ENCODE measurements around the gene DNAH5.

Gene DNAH5

DNA sequence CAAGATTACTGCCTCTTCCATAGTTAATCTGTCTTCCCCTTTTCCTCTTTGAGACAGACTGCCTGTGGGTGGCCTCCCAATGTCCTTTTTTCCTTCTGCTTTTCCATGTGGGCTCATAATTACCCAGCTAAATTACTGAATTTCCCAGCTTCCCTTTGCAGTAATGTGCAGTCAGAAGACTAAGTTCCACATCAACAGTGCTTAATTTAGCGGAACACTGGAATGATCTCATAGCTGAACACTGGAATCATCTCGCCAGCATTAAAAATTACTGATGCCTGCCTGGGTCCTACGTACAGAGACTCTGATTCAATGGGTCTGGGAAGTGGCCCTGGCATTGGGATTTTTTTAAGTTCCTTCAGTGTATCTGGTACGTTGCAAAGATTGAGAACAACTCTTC is 84.3 kb downstream of the DNAH5 start:
- Histone ChIP-seq H2AFZ (no peak overlapping the region), H3K27ac (no peak overlapping the region), H3K4me1 (no peaks in the 10 kb centered on the region), H3K9me3 (ENCODE audit: control insufficient read depth, low read length) (no peaks in the 10 kb centered on the region), H3K36me3 (ENCODE audit: control insufficient read depth, insufficient read depth, low read length) (no peaks in the 10 kb centered on the region), H3K27me3 (ENCODE audit: control insufficient read depth, insufficient read depth, low read length) (no peaks in the 10 kb centered on the region), H3K4me2 (ENCODE audit: low read length) (no peak overlapping the region), H3K79me2 (no peaks in the 10 kb centered on the region), H3K9ac (no peak overlapping the region), H3K4me3 (ENCODE audit: low read depth, low read length) (no peak overlapping the region)
- TF ChIP-seq, protein P1, sequence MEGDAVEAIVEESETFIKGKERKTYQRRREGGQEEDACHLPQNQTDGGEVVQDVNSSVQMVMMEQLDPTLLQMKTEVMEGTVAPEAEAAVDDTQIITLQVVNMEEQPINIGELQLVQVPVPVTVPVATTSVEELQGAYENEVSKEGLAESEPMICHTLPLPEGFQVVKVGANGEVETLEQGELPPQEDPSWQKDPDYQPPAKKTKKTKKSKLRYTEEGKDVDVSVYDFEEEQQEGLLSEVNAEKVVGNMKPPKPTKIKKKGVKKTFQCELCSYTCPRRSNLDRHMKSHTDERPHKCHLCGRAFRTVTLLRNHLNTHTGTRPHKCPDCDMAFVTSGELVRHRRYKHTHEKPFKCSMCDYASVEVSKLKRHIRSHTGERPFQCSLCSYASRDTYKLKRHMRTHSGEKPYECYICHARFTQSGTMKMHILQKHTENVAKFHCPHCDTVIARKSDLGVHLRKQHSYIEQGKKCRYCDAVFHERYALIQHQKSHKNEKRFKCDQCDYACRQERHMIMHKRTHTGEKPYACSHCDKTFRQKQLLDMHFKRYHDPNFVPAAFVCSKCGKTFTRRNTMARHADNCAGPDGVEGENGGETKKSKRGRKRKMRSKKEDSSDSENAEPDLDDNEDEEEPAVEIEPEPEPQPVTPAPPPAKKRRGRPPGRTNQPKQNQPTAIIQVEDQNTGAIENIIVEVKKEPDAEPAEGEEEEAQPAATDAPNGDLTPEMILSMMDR (IDR thresholded peaks at IDR 0.05), result no peak

GRCh38 chr5:13859270-13860065 is 85.0 kb downstream of the DNAH5 start:
- no peaks in the 10 kb centered on the region for H3K4me1 ChIP-seq
- no peak overlapping the region for H2AFZ ChIP-seq
- no peak overlapping the region for H3K4me3 ChIP-seq (ENCODE audit: low read depth, low read length)
- no peak overlapping the region for H3K9ac ChIP-seq
- H3K36me3 ChIP-seq (ENCODE audit: control insufficient read depth, insufficient read depth, low read length), result no peaks in the 10 kb centered on the region
- TF ChIP-seq, protein P1 (IDR thresholded peaks at IDR 0.05), result no peak
- H3K79me2 ChIP-seq, result no peaks in the 10 kb centered on the region
- H3K4me2 ChIP-seq (ENCODE audit: low read length), result no peak overlapping the region
- H3K27me3 ChIP-seq (ENCODE audit: control insufficient read depth, insufficient read depth, low read length), result no peaks in the 10 kb centered on the region
- no peak overlapping the region for H3K27ac ChIP-seq
- no peaks in the 10 kb centered on the region for H3K9me3 ChIP-seq (ENCODE audit: control insufficient read depth, low read length)

- H3K9me3 ChIP-seq (ENCODE audit: control insufficient read depth, low read length), result no peaks in the 10 kb centered on the region
- TF ChIP-seq, protein P1 (IDR thresholded peaks at IDR 0.05), result no peak
- H3K4me2 ChIP-seq (ENCODE audit: low read length), result no peak overlapping the region
- no peaks in the 10 kb centered on the region for H3K36me3 ChIP-seq (ENCODE audit: control insufficient read depth, insufficient read depth, low read length)
- no peak overlapping the region for H3K4me3 ChIP-seq (ENCODE audit: low read depth, low read length)
- no peaks in the 10 kb centered on the region for H3K79me2 ChIP-seq
- H3K27me3 ChIP-seq (ENCODE audit: control insufficient read depth, insufficient read depth, low read length), result no peaks in the 10 kb centered on the region
- H2AFZ ChIP-seq, result no peak overlapping the region
- no peaks in the 10 kb centered on the region for H3K4me1 ChIP-seq
- no peak overlapping the region for H3K9ac ChIP-seq
- no peak overlapping the region for H3K27ac ChIP-seq
Observed at GRCh38 chr5:13843175-13843846, 101.2 kb downstream of the DNAH5 start.

- Histone ChIP-seq H3K9ac (no peak overlapping the region), H3K27ac (no peak overlapping the region), H3K4me1 (no peaks in the 10 kb centered on the region), H3K4me3 (ENCODE audit: low read depth, low read length) (no peak overlapping the region), H2AFZ (no peak overlapping the region), H3K9me3 (ENCODE audit: control insufficient read depth, low read length) (no peaks in the 10 kb centered on the region), H3K79me2 (no peaks in the 10 kb centered on the region), H3K4me2 (ENCODE audit: low read length) (no peak overlapping the region), H3K36me3 (ENCODE audit: control insufficient read depth, insufficient read depth, low read length) (no peaks in the 10 kb centered on the region), H3K27me3 (ENCODE audit: control insufficient read depth, insufficient read depth, low read length) (no peaks in the 10 kb centered on the region)
- TF ChIP-seq, protein P1 (IDR thresholded peaks at IDR 0.05), result no peak
Observed at GRCh38 chr5:13833440-13833839, 111.0 kb downstream of the DNAH5 start.
